HG02852 (cell line): ENCODE measurements around the gene SULF2.
A peak's percentile ranks its signal among the peaks of the same experiment; 100 is the strongest.

Experiments used
- ATAC-seq: cut with Tn5 transposase; IDR thresholded peaks from one replicate; pipeline ENCODE4 v1.9.1; 2021; ENCODE audit warnings: mild to moderate bottlenecking, moderate library complexity; ENCODE audit not compliant: unreplicated experiment

SULF2 gene

GRCh38 chr20:47717421-47717820 is 67.9 kb downstream of the SULF2 start:
- ATAC-seq, result no peak

- no peak for ATAC-seq
Measured at GRCh38 chr20:47713878-47714450, 71.3 kb downstream of the SULF2 start.

GRCh38 chr20:47713163-47713562 is 72.1 kb downstream of the SULF2 start:
- ATAC-seq, result no peak

- ATAC-seq, result no peak
Measured at GRCh38 chr20:47711046-47711752, 74.1 kb downstream of the SULF2 start.

- ATAC-seq, result no peak
Measured at GRCh38 chr20:47710665-47711045, 74.6 kb downstream of the SULF2 start.

GRCh38 chr20:47708953-47709833 is 76.1 kb downstream of the SULF2 start:
- ATAC-seq, result no peak

GRCh38 chr20:47708140-47708807 is 77.0 kb downstream of the SULF2 start:
- peak; percentile 55 for ATAC-seq

- no peak for ATAC-seq
Measured at GRCh38 chr20:47706345-47706744, 78.9 kb downstream of the SULF2 start.

- ATAC-seq, result no peak
Measured at GRCh38 chr20:47705497-47705856, 79.8 kb downstream of the SULF2 start.

GRCh38 chr20:47704746-47705496 is 80.4 kb downstream of the SULF2 start:
- ATAC-seq, result no peak

- ATAC-seq, result no peak
Measured at GRCh38 chr20:47703748-47704147, 81.5 kb downstream of the SULF2 start.

- no peak for ATAC-seq
Measured at GRCh38 chr20:47701612-47702011, 83.7 kb downstream of the SULF2 start.

GRCh38 chr20:47700327-47700726 is 85.0 kb downstream of the SULF2 start:
- ATAC-seq, result no peak

GRCh38 chr20:47699818-47700217 is 85.5 kb downstream of the SULF2 start:
- ATAC-seq, result no peak

- no peak for ATAC-seq
Measured at GRCh38 chr20:47698142-47698541, 87.1 kb downstream of the SULF2 start.

- ATAC-seq, result no peak
Measured at GRCh38 chr20:47696856-47697255, 88.4 kb downstream of the SULF2 start.

- ATAC-seq, result no peak
Measured at GRCh38 chr20:47694021-47694818, 91.1 kb downstream of the SULF2 start.

GRCh38 chr20:47691625-47692024 is 93.7 kb downstream of the SULF2 start:
- ATAC-seq, result no peak

GRCh38 chr20:47689731-47690130 is 95.5 kb downstream of the SULF2 start:
- no peak for ATAC-seq
